IPS-18a (cell line): ENCODE data around the gene NUDT19.

Experiments used
- H3K27ac ChIP-seq: one replicate; pipeline ENCODE4 v1.5.1; 2013; ENCODE audit warnings: low read length
- H3K27me3 ChIP-seq: one replicate; pipeline ENCODE4 v1.6.1; 2013; ENCODE audit warnings: mild to moderate bottlenecking, low read length; ENCODE audit not compliant: control insufficient read depth, insufficient read depth
- H3K36me3 ChIP-seq: one replicate; pipeline ENCODE4 v1.6.1; 2013; ENCODE audit warnings: low read depth, low read length; ENCODE audit not compliant: control insufficient read depth
- H3K4me1 ChIP-seq: one replicate; pipeline ENCODE4 v1.6.1; 2013; ENCODE audit warnings: low read depth, low read length; ENCODE audit not compliant: control insufficient read depth
- H3K4me3 ChIP-seq: one replicate; pipeline ENCODE4 v1.5.1; 2013; ENCODE audit warnings: low read length
- H3K9ac ChIP-seq: one replicate; pipeline ENCODE4 v1.6.1; 2013; ENCODE audit warnings: mild to moderate bottlenecking, low read length, moderate library complexity
- H3K9me3 ChIP-seq: one replicate; pipeline ENCODE4 v1.6.1; 2013; ENCODE audit warnings: low read depth, low read length; ENCODE audit not compliant: control insufficient read depth

The NUDT19 gene

DNA sequence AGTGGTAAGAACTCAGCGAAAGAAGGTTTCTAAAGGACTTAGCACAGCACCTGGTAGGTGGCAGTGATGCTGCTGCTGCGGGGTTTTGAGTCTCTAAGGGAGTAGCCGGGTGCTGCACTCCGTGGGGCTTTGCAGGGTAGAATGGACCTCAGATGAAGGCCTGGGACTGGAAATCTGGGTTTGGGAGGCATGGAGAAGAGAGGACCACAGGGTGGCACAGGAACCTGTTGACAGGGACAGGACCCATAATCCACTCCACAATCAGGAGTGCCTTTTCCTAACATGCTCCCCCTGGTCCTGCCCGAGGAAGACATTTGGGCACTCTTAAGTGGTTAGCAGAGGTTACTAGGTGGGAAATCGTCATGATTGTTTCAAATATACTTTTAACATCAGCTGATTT lies 57.7 kb downstream of the NUDT19 start:
- no peaks in the 10 kb centered on the region for H3K36me3 ChIP-seq
- H3K9me3 ChIP-seq = no peaks in the 10 kb centered on the region
- no peaks in the 10 kb centered on the region for H3K27me3 ChIP-seq
- H3K4me1 ChIP-seq = no peaks in the 10 kb centered on the region
- H3K27ac ChIP-seq = no peak overlapping the region
- H3K9ac ChIP-seq = no peak overlapping the region
- H3K4me3 ChIP-seq = no peak overlapping the region

DNA sequence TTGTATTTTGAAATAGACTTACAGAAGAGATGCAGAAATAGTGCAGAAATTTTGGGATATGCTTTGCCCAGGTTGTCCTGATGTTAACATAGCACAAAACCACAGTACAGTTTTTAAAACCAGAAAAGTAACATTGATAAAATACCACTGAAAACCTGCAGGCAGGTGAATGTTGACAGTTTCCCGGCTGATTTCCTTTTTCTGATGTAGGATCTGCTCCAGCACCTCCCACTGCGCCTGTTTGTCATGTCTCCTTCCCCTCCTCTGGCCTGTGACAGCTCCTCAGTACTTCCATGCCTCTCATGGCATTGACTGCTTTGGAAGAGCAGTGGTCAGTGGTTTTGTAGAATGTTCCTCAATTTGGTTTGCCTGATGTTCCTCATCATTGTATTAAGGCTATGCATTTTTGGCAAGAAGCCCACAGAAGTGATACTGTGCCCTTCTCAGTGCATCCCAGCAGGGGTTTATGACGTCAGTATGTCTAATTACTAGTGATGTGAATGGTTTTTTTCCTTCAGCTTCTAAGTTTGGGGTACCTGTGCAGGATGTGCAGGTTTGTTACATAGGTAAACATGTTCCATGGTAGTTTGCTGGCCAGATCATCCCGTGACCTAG lies 58.9 kb downstream of the NUDT19 start:
- Histone ChIP-seq H3K9me3 (no peaks in the 10 kb centered on the region), H3K27ac (no peak overlapping the region), H3K4me1 (no peaks in the 10 kb centered on the region), H3K36me3 (no peaks in the 10 kb centered on the region), H3K9ac (no peak overlapping the region), H3K27me3 (no peaks in the 10 kb centered on the region), H3K4me3 (no peak overlapping the region)

DNA sequence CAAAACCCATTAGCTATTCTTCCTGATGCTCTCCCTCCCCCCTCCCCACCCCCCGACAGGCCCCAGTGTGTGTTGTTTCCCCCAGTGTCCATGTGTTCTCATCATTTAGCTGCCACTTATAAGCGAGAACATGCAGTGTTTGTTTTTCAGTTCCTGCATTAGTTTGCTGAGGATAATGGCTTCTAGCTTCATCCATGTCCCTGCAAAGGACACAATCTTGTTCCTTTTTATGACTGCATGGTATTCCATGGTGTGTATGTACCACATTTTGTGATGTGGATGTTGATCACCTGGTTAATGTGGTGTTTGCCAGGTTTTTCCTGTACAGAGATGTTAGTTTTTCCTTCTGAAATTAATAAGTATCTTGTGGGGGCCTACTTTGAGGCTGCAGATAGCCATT lies 59.4 kb downstream of the NUDT19 start:
- no peak overlapping the region for H3K4me3 ChIP-seq
- H3K9ac ChIP-seq = no peak overlapping the region
- H3K9me3 ChIP-seq = no peaks in the 10 kb centered on the region
- H3K4me1 ChIP-seq = no peaks in the 10 kb centered on the region
- H3K27ac ChIP-seq = no peak overlapping the region
- no peaks in the 10 kb centered on the region for H3K27me3 ChIP-seq
- no peaks in the 10 kb centered on the region for H3K36me3 ChIP-seq

DNA sequence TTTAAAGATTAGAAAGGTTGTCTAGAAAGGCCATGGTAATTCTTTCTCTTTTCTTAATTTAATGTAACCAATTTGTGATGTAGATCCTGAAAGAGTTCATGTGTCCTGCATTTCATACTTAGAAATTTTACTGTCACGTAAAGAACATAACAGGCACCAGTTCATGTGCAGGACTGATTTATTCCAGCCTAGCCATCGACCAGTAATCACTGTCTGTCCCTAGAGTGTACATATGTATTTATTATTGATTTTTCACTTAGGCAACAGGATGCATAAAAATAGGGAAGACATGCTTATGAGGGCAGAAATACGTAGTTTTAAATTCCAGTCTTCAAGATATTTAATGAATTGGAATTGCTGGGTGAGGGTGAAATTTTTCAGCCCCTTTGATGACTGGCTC lies 65.6 kb downstream of the NUDT19 start:
- Histone ChIP-seq H3K27me3 (no peaks in the 10 kb centered on the region), H3K9ac (no peak overlapping the region), H3K9me3 (no peaks in the 10 kb centered on the region), H3K4me3 (no peak overlapping the region), H3K27ac (no peak overlapping the region), H3K4me1 (no peaks in the 10 kb centered on the region), H3K36me3 (no peaks in the 10 kb centered on the region)
